CD4-positive, alpha-beta T cell treated with Interleukin-2 at 100 ng/mL for 4 hours (primary cell): ENCODE measurements around the gene EMB.
"Not testable (repeated sequence)": the region's sequence is repeated elsewhere in the genome, so short reads cannot be mapped to it uniquely, and the experiment has no call there.

Experiments used
- DNase-seq: peaks from one replicate; pipeline ENCODE4 v3.0.0-alpha.2; 2020; ENCODE audit warnings: low spot score

The EMB gene, protein sequence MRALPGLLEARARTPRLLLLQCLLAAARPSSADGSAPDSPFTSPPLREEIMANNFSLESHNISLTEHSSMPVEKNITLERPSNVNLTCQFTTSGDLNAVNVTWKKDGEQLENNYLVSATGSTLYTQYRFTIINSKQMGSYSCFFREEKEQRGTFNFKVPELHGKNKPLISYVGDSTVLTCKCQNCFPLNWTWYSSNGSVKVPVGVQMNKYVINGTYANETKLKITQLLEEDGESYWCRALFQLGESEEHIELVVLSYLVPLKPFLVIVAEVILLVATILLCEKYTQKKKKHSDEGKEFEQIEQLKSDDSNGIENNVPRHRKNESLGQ

DNA sequence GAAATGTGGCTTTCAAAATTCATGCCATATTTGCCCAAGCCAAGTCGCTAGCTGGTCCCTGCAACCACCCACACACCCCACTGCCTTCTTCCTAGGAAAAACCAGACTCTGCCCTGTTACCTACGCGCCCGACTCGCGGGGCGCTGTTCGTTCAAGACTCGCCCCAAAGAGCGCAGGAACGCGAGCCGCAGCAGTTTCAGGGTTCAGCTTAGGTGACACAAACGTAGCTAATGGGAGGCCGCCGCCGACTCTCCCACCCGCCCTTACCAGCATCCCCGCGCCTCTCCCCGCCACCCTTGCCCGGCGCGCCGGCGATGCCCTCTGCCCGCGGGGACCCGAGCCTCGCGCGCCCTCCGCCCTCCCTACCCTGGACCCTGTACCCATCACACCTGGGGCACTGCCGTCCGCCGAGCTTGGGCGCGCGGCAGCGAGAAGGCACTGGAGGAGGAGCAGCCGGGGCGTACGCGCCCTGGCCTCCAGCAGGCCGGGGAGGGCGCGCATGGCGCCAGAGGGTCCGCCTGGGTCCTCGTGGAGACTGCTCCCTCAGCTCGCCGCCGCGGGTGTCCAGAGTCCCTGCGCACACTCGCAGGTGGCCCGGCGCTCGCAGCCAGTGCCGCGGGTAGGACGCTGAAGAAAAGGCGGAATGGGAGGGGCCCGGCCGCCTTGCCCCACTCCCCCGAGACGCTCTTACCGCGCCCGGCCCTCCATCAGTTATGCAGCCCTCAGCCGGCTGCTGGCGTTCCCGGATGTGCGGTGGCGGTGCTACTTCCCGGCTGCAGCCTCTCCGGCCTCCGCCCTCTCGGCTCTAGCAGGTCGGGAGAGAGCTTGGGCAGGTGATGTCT, at the start of gene EMB:
Gene EMB (minus strand): TSS at position 638 of the 842 bp plus-strand sequence. CDS start 137 bp downstream, at position 501.
- DNase-seq = peak; percentile 84

DNA sequence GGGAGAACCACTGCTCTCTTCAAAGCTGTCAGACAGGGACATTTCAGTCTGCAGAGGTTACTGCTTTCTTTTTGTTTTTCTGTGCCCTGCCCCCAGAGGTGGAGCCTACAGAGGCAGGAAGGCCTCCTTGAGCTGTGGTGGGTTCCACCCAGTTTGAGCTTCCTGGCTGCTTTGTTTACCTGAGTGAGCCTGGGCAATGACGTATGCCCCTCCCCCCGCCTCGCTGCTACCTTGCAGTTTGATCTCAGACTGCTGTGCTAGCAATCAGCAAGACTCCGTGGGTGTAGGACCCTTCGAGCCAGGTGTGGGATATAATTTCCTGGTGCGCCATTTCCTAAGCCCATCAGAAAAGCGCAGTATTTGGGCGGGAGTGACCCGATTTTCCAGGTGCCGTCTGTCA, 48.4 kb upstream of the EMB start:
- DNase-seq = not testable (repeated sequence)

DNA sequence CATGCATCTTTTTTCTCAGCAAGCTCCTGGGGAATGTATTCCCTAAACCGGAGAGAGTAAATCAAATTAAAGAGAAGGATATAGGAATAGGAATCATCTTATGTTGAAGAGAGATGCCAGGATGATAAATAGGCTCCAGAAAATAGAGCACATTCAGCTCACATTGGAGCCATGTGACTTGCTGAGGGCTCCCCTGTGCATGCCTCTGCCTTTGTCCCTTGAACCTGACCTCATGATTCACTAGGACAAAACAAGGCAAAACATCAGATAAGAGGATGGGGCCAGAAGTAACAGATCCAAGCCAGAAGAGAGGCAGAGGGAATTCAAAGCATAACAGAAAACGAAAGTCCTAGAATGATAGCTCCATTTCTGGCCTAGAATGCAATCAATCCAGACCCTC, 37.7 kb upstream of the EMB start:
- not testable (repeated sequence) for DNase-seq

DNA sequence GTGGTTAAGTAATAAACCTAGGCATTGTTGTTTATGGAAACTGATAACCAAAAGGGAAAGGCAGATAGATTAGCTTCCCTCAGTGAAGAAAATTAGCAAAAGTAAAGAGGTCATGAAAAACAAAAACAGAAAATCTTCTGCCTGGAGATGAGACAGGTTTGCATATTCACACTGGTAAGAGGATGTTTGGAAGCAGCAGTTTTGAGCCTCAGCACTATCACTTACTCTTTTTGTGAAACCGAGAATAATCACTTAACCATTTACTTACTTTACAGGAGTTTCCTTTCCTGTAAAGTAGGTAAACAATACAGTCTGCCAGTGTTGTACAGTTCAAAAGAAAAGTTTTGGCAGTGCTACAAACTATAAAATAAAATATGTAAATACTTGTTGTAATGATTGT, 35.5 kb upstream of the EMB start:
- no peak for DNase-seq

DNA sequence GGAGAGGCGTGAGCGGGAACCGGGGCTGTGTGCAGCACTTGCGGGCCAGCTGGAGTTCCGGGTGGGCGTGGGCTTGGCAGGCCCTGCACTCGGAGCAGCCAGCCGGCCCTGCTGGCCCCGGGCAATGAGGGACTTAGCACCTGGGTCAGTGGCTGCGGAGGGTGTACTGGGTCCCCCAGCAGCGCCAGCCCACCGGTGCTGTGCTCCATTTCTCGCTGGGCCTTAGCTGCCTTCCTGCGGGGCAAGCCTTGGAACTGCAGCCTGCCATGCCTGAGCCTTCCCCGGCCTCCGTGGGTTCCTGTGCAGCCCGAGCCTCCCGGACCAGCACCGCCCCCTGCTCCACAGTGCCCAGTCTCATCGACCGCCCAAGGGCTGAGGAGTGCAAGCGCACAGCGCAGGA, 23.9 kb upstream of the EMB start:
- DNase-seq = not testable (repeated sequence)

DNA sequence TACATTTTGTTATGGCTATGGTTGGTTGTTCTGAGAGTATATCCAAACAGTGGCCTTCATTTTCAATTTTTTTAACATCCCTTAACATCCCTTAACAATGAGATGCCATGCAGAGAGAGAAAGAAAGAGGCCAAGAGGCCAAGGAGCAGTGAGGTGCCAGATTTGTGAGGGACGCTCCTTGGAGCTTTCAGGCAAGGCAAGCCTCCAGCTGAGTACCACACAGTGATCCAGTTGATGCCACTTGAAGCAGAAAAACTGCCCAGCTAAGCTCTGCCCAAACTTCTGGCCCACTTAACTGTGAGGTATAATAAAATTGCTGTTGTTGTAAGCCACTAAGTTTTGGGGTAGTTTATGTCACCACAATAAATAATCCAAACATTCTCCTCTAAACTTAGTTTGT, 22.6 kb upstream of the EMB start:
- no peak for DNase-seq

DNA sequence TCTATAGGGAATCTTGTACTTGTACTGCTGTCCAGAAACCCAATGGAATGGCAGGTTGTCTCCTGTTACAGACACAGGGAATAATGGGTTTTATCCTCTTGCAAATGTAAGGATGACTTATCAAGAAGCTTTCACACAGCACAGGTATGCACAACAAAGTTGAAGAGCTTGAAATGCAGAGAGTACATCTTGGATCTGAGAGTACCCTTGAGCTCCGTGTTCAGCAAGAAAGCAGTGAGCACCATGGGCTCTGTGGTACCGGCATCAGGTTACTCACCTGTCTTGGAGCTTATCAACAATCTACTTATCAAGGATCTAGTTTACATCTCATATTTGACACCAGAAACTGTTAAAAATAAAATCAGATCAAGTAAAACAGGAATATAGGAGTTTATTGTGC, 22.0 kb upstream of the EMB start:
- no peak for DNase-seq

DNA sequence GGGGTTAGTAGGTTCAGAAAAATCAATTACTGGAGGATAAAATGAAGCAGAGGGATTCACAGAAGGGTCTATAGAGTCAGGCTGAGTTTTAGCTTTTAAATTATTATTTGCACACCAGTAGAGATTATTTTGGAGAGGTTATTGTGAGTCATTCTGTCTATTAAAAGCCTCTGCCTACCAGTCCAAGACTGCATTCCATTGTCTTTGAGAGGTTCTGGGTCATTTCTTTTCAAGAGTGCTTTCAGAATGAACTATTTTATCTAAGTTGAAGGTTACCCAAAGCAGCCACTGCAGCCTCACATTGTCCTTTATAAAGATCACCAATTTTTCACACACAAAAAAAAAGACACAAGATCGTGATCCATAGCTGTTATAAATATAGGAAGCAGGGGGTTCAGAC, 21.5 kb upstream of the EMB start:
- not testable (repeated sequence) for DNase-seq

DNA sequence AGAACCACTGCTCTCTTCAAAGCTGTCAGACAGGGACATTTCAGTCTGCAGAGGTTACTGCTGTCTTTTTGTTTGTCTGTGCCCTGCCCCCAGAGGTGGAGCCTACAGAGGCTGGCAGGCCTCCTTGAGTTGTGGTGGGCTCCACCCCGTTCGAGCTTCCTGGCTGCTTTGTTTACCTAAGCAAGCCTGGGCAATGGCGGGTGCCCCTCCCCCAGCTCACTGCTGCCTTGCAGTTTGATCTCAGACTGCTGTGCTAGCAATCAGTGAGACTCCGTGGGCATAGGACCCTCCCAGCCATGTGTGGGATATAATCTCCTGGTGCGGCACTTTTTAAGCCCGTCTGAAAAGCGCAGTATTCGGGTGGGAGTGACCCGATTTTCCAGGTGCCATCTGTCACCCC, 17.3 kb upstream of the EMB start:
- DNase-seq = peak; percentile 43

DNA sequence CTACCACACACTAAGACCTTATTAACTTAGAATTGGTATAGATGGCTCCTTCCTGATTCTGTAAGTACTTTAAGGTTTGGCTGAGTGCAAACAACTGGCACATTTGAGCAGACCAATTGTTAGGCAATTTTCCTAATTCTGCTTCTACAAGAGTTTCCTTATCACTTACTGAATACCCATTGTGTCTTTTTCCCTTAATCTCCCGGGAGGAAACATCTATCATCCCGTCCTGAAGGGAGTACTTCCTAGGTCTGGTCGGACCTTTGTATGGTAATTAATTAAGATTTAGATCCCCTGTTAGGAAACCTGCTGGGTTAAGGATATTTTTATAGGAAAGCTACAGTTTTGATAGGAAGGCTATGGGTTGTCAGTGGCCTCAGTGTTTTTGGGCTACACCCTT, 8.2 kb upstream of the EMB start:
- not testable (repeated sequence) for DNase-seq

DNA sequence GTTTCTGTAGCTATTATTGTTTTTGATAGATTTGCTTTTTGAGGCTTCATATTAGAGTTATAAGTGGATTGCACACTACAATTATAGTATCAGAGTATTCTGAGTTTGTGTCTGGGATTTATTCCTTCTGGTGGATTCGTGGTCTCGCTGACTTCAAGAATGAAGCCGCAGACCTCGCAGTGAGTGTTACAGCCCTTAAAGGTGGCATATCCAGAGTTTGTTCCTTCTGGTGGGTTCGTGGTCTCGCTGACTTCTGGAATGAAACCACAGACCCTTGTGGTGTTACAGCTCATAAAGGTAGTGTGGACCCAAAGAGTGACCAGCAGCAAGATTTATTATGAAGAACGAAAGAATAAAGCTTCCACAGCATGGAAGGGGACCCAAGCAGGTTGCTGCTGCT, 6.9 kb upstream of the EMB start:
- no peak for DNase-seq

DNA sequence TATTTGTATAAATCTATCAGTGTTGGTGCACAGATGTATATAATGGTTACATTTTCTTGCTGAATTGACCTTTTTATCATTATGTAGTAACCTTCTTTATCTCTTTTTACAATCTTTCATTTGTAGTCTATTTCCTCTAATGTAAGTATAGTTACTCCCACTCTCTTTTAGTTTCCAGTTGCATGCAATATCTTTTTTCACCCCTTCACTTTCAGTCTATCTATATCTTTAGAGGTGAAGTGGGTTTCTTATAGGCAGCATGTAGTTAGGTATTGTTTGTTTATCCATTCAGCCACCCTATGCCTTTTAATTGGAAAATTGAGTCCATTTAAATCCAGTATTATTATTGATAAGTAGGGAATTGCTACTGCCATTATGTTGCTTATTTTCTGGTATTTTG, 6.1 kb upstream of the EMB start:
- no peak for DNase-seq

DNA sequence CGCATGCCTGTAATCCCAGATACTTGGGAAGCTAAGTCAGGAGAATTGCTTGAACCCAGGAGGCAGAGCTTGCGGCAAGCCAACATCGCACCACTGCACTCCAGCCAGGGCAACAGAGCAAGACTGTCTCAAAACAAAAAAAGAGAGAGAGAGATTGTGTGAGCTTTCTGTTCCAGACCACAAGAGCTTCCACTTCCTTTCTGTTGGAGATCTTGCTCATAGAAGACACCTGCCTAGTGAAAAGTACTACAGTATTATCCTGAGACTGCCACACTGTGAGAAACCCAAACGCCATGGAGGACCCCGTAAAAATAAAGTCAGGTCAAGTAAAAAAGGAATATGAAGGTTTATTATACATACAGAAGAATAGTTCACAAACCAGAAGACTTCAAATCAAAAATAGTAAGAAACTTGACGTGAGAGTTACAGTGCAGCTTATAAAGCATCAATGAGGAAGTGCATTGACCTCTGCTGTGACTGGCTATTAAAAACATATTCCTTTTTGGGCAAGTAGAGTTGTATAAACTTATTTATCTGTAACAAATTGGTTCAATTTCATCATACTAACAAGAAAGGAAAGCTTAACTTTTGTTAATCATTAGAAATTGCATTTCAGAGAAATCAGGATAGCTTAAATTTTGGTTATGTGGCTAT, 4.3 kb upstream of the EMB start:
- DNase-seq = peak; percentile 60

DNA sequence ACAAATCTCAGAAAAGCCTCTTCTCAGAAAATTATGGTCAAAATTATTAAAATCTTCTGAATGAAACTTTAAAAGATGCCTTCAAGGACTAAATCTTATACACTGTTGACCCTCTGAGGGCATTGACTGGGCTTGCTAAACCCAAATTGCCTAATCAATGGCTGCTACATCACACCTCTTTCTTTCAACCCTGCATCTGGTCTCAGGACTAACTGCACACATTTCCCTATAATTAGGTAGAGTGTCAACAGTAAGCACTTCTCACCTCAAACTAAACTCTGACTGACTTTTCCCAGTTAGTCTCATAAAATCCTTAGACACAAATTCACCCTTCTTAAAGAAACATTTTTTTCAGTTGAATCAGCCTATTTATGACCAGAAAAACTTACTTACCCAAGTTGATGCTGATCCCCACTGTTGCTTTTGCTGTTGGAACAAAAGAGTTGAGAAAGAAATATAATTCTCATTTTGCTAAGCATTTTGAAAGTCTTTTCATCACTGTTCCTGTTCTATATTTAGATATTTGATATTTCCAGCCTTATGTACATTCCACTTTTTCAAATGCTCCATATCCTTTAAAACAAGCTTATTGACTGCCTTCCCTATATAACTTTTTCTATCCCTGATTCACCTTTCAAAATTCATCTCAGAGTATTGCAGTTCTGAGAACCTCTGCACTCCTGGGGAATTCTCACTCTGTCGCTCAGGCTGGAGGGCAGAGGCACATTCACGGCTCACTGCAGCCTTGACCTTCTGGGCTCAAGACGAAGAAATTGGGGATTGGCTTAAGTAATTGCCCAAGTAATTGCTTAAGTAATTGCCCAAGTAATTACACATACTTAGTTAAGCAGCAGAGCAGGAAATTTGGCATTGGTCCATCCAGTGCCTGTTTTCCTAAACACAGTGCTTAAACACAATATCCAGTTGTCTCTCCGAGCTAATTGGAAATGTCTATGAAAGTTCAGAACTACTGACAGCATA, 1.8 kb upstream of the EMB start:
- DNase-seq = not testable (repeated sequence)

DNA sequence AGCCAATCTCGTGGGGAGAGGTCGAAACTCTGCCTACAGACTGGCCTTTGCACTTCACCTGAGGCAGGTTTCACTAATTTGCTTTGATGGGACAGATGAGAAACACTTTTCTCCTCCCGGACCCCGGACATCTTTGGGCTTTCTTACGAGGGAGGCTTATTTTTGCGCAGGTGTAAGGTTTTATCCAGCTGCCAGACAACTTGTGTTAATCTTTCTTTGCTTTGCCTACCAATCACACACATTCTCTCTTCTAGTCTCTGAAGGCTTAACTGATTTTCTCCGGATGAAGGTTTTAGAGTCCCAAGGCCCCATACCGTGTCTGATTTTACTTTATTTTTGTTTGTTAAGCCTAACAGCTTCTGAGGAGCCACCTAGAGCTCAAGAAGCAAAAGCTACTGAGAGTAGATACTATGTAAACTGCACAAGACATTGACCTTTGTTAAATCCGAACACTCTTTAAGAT, 436 bp upstream of the EMB start:
- DNase-seq = no peak

DNA sequence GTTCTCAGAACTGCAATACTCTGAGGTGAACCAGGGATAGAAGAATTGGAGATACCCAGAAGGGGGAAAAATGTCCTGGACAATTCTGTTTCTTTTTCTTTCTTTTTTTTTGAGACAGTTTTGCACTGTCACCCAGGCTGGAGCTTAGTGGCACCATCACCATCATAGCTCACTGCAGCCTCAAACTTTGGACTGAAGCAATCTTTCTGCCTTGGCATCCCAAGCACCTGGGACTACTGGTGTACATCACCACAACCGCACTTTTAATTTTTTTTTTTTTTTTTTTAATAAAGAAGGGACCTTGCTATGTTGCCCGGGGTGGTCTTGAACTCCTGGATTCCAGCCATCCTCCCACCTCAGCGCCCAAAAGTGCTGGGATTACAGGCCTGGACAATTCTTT, 1.9 kb downstream of the EMB start:
- no peak for DNase-seq

DNA sequence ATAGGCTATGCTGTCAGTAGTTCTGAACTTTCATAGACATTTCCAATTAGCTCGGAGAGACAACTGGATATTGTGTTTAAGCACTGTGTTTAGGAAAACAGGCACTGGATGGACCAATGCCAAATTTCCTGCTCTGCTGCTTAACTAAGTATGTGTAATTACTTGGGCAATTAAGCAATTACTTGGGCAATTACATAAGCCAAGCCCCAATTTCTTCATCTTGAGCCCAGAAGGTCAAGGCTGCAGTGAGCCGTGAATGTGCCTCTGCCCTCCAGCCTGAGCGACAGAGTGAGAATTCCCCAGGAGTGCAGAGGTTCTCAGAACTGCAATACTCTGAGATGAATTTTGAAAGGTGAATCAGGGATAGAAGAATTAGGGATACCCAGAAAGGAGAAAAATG, 3.0 kb downstream of the EMB start:
- DNase-seq = not testable (repeated sequence)

DNA sequence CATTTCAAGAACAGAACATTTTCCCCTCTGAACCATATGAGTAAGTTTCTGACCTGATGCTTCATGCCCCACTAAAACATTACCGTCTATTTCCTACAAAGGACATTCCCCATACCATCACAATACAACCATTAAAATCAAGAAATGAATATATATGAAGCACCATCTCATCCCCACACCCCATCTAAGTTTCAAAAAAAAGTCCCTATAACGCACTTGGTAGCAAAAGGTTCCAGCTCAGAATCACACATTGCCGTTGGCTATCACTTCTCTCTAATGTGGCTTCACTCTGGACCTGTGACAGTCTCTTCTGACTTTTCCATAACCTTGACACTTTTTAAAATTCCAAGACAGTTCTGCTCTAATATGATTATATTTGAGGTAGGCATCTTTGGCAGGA, 5.9 kb downstream of the EMB start:
- DNase-seq = no peak

DNA sequence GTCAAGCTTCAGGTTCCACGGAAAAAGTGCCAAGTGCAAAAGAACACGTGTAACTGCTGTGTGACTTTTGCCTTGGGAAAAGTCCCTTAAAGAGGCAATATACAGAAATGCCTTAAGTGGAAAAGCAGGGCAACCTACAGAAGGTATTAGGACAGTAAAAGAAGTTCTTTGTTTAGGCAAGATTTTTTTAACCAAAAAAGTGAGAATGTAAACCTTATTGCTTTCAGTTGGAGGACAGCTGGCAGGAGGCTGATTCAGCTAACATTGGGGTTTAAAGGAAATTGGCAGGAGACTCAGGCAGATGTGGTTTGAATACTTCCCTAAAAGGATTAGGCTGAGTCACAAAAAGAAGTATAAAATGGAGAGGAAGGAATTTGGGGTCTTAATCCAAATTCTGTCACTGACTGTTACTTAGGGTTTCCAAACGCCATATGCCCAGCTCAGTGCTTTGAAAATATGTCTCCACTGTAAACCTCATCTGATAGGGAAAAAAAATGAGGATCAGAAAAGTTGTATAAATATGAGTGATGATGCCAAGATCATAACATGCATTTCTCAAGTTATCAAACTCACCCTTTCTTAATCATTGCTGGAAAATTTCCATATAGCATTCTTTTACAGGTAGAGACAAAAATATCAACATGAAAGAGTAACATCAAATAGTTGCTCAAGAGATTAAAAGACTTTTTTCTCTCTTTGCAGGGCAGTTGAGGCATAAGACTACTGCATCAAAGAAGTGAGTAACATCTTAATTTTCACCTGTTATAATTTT, 9.8 kb downstream of the EMB start:
- DNase-seq = not testable (repeated sequence)

DNA sequence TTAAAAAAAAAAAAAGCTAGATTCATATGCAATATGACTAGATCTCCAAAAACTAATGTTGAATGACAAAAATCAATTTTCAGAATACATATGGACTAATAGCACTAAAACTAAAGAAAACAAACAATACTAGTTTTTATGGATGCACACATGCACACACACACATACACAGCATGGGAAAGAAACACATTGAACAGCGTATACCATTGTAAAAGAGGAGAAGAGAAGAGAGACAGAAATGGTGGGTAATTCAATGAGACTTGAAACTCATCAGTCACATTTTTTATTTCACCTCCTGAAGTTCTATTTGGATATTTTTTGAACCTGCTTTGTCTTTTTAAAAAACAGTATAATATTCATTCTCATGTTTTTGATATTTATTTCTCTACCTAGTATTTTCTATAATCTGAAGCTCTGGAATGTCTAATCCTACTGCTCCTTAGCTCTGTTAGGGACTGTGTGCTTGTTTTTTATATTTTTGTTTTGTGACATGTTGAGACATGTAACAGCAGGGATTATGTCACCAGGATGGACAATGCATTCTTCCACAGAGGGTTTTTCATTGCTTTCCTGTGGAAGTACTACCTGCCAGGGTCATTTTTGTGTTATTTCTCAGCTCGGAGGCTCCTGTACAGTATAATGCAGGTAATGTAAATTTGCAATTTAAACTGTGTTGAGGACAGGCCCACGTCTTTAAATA, 17.8 kb downstream of the EMB start:
- not testable (repeated sequence) for DNase-seq
